Activated CD4-positive, alpha-beta T cell treated with anti-CD3 and anti-CD28 coated beads for 24 hours (primary cell): ENCODE results near the gene BIRC6.
A peak's percentile ranks its signal among the peaks of the same experiment; 100 is the strongest.
"Not testable (repeated sequence)": the region's sequence is repeated elsewhere in the genome, so short reads cannot be mapped to it uniquely, and the experiment has no call there.

Source experiments
- DNase-seq, 2 donors: peaks; one replicate each; pipeline ENCODE4 v3.0.0-alpha.2; 2020; ENCODE audit warnings: low read depth in 2 of 2

Gene BIRC6

GRCh38 chr2:32611366-32611765 is 254.5 kb downstream of the BIRC6 start:
- DNase-seq = no peak

GRCh38 chr2:32611771-32612170 is 254.9 kb downstream of the BIRC6 start:
- DNase-seq = no peak

- DNase-seq = no peak
Measured at GRCh38 chr2:32614084-32614483, 257.3 kb downstream of the BIRC6 start.

GRCh38 chr2:32617599-32618189 is 260.9 kb downstream of the BIRC6 start:
- DNase-seq = no peak

GRCh38 chr2:32622570-32623310 is 265.9 kb downstream of the BIRC6 start:
- DNase-seq = no peak

- no peak for DNase-seq
Measured at GRCh38 chr2:32623311-32623706, 266.5 kb downstream of the BIRC6 start.

- no peak for DNase-seq
Measured at GRCh38 chr2:32624812-32625211, 268.0 kb downstream of the BIRC6 start.

- no peak for DNase-seq
Measured at GRCh38 chr2:32626639-32627221, 269.9 kb downstream of the BIRC6 start.

- DNase-seq = peak in 1 of 2 donors; percentile 9
Measured at GRCh38 chr2:32627441-32627813, 270.6 kb downstream of the BIRC6 start.

- peak; percentile 92 to 93 for DNase-seq
Measured at GRCh38 chr2:32627814-32628579, 271.2 kb downstream of the BIRC6 start, which contains the start of gene TTC27. TSS of gene TTC27 (plus strand) at chr2:32628050. CDS start at chr2:32628293, 243 bp downstream.

GRCh38 chr2:32632089-32632488 is 275.3 kb downstream of the BIRC6 start:
- no peak for DNase-seq

GRCh38 chr2:32633040-32633439 is 276.2 kb downstream of the BIRC6 start:
- DNase-seq = no peak

GRCh38 chr2:32638548-32638947 is 281.7 kb downstream of the BIRC6 start:
- DNase-seq = not testable (repeated sequence)

- DNase-seq = no peak
Measured at GRCh38 chr2:32641180-32641579, 284.4 kb downstream of the BIRC6 start.

- DNase-seq = no peak
Measured at GRCh38 chr2:32647180-32647651, 290.4 kb downstream of the BIRC6 start.

- no peak for DNase-seq
Measured at GRCh38 chr2:32652555-32653209, 295.9 kb downstream of the BIRC6 start.

- no peak for DNase-seq
Measured at GRCh38 chr2:32656069-32656468, 299.2 kb downstream of the BIRC6 start.

- no peak for DNase-seq
Measured at GRCh38 chr2:32663864-32664263, 307.0 kb downstream of the BIRC6 start.

GRCh38 chr2:32666704-32667103 is 309.9 kb downstream of the BIRC6 start:
- no peak for DNase-seq

- DNase-seq = no peak
Measured at GRCh38 chr2:32668254-32668653, 311.4 kb downstream of the BIRC6 start.
